SKM-1 treated with dmso at 0.1 percent for 144 hours (cell line): Measurements from ENCODE around the gene IFT122.
"Not testable (repeated sequence)": the region's sequence is repeated elsewhere in the genome, so short reads cannot be mapped to it uniquely, and the experiment has no call there.

Experiments used
- DNase-seq: peaks from one replicate; lab custom pipeline; 2025; ENCODE audit not compliant: unreplicated experiment; lab: John Stamatoyannopoulos, UW

Gene IFT122

DNA sequence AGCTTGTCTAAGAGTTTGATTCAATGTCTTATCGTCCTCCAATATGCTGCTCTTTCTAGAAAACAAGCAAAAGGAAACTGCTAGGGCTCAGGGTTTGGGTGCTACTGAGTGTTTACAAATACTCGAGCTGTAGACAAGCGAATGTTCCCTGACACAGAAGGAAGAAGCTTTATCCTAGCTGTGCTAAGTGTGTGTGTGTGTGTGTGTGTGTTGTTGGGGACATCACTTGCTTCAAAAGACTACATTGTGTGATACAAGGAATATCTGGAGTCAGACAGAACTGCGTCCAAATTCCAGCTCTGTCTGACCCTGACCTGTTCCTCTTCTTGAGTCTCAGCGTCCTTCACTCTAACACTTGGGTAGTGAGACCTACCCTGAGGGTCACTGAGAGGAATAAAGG is 54.5 kb downstream of the IFT122 start:
- DNase-seq: not testable (repeated sequence)

GRCh38 chr3:129495006-129495639 is 55.1 kb downstream of the IFT122 start:
- DNase-seq: not testable (repeated sequence)

- not testable (repeated sequence) for DNase-seq
These were observed 57.9 kb downstream of the IFT122 start for GRCh38 chr3:129497876-129498275.

DNA sequence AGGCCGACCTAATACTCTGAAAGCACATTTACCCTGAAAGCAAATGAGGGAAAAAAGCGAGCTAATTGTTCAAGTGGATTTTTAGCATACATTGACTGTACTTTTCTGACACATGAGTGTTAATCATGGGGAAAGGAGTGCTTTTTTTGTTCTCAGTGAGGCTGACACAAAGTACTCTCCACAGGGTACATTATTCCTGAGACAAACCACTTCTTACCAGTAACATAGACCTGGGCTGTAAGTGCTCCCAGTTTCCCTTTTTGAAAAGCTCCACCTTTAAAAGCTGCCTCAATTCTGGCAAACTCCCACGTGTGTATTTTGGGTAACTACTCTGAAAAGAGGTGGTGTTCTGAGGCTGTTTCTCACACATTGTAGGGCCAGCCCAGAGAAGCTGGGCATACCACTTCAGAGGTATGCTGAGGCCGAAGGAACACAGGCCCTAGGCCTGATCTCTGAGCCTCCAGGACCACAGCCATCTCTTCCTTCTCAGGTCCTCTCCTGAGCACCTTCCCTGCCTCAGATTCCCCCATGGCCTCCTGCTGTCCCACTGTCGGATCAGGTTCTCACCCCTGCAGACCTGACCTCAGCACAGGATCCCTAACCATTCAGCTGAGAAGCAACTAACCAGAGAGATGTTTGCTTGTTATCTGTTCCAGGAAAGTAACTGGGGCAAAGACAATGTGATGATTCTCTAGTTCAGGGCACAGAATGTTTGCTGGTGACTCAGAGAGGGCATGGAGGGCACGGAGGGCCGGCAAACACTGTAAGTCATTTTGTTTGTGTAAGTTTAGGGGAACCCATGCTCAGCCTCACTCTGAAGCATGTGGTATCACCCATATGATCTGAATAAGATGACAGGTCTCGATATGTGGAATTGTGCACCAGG is 58.8 kb downstream of the IFT122 start:
- not testable (repeated sequence) for DNase-seq

DNA sequence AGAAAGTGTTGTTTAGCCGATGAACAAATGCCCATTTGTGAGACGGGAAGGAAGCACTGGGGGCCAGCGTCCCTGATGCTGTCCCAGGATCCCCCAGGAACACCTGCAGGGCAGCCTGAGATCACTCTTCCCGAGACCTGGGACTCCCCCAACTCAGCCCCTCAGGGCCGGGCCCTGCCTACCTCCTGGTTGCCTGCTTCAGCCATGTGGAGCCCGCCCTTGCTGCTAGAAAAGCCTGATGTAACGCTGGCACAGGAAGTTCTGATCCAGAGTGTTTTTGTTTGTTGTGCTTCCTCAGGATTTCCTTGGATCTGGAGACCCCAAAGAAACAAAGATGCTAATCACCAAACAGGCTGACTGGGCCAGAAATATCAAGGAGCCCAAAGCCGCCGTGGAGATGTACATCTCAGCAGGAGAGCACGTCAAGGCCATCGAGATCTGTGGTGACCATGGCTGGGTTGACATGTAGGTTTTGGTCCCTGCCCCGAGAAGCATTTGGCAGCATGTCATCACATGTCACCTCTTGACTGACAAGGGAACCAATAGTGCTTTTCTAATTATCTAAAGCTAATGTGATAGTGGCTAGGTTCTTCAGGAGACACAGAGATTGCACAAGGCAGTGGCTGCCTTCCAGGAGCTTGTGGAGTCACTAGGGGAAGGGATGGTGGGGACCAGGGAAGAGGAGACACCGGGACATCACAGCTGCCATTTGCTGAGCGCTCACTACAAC is 59.7 kb downstream of the IFT122 start:
- DNase-seq: not testable (repeated sequence)

GRCh38 chr3:129500334-129500658 is 60.3 kb downstream of the IFT122 start:
- DNase-seq: no peak

DNA sequence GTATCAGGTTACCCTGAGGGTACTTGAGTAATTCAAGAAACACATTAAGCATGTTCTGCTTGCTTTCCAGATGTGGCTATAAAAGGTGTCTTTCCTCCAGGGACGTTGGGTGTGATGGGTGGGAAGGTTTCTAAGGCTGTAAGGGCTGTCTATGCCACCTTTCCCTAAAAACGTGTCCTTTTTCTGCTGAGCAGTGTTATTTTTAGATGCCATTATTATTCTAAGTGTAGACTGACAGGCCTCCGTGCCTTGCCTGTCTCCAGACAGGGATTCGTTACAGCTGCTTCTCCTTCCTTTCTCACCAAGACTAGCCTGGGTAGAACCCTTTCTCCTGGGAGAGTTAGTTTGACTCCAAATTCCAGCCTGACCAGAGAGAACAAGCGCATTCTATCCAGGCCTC is 61.6 kb downstream of the IFT122 start:
- DNase-seq: no peak

GRCh38 chr3:129502641-129503408 is 62.8 kb downstream of the IFT122 start:
- DNase-seq: no peak

- DNase-seq: no peak
These were observed 63.7 kb downstream of the IFT122 start for GRCh38 chr3:129503471-129504291.

DNA sequence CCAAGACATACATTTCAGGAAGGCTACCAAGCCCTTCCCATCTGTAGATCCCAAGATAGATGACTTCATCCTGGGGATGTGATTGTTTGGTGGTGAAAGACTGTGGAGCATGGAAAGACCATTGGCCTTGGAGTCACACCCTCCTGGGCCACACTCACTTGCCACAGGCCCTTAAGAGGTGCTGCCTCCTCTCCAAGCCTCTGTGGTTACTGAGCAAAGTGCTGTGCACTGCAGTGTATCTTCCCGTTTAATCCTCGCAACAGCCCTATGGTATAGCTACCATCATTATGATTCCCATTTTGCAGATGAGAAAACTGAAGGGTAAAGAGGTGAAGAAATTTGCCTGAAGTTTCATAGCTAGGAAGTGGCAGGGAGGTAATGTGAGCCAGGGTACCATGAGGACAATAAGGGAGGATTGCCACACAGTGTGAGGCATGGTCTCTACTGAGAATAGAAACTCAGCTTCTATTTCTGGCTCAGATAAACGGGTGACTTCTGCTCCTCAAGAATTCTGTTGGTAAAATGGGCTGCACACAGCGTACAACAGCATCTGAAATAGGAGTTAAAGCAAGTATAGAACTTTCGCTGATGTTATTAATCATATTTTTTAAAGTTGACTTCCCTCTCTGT is 64.6 kb downstream of the IFT122 start:
- DNase-seq: no peak

DNA sequence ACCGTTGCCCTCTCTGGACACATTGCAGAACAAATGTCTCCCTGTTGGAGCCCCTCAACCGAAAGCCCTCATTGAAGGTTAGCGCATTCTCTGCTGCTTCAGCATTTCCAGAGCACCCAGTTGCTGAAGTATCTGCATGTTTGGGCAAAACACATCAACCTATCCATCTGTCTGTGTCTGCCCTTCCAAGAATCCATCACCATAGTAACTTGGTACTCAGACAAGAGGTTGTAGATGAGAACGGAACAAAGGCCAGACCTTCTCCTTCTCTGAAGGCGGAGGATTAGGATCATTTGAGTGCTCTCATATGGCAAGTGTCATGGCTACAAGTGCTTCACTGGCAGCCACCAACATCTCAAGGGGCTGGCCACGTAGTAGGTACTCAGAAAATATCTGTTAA is 65.3 kb downstream of the IFT122 start:
- DNase-seq: no peak

GRCh38 chr3:129506231-129506742 is 66.3 kb downstream of the IFT122 start:
- no peak for DNase-seq

DNA sequence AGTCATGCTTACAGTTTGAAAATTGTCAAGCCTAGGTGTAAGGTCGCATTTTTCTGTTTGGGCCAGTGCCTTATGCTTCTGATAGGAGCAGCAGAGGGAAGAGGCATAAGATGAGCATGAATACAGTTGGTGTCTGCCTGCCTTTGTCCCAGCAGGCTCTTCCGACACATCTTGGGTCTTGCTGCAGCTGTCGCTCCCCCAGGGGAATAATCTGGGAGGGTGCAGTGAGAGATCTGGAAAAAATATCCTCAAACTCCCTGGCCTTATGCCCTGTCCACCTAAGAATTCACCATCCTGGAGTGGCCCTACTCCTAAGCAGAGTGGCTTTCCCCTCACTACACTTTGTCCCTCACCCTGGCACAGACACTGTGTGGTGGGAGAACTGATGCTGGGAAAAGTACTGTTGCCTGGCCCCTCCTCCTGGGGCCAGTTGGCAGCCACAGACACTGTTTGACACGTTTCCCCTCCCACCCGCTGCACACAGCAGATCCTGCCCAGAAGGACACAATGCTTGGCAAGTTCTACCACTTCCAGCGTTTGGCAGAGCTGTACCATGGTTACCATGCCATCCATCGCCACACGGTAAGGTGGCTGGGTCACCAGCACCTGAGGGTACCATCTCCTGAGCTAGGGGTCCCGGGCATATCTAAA is 67.3 kb downstream of the IFT122 start:
- DNase-seq: no peak

- DNase-seq: no peak
These were observed 72.6 kb downstream of the IFT122 start for GRCh38 chr3:129512595-129512994.

- DNase-seq: no peak
These were observed 73.7 kb downstream of the IFT122 start for GRCh38 chr3:129513705-129514104.

GRCh38 chr3:129514110-129514509 is 74.1 kb downstream of the IFT122 start:
- no peak for DNase-seq

DNA sequence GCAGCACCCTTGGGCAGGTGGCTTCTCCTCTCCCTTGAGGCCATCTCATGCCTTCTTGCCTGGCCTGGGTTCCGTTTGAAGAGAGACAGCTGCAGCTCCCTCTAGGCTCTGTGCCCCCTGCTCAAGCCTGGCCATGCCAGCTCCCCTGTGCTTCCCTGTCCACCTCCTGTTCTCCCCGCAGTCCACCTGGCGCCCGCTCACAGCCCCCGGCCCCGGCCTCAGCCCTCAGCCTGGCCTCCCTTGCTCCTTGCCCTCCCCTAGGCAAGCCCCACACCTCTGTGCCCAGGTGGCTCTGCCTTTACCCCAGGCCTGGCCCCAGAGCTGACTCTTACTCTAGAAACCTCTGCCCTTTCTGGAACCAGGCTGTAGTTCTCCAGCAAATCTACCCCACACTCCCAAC is 74.5 kb downstream of the IFT122 start:
- DNase-seq: no peak

DNA sequence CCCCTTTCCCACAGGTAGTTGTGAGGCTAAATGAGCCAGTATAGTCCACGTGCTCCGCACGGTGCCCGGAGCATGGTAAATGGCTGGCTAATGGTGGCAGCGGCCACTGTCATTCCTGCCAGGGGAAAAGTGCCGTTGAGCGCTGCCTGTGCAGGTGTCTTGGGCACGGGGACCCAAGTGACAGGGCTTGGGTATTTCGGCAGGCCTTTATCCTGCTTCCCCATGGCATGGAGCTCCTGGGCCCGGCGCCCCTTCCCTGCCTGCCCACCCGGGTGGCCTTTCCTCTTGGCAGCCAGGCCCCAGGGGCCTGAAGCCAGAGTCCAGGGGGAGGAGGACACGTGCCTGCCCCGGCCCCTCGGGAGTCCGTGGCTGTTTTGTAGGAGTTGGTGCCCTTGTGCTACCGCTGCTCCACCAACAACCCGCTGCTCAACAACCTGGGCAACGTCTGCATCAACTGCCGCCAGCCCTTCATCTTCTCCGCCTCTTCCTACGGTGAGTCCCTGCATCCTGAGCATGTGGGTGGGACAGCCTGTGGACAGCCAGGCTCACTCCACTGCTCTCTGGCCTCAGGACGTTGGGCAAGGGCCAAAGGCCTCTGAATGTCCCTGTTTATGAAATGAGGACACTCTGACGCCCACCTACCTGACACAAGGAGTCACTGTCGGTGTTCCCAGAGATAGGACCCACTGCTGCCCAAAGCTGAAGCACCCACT is 75.2 kb downstream of the IFT122 start:
- not testable (repeated sequence) for DNase-seq
